Progenitor cell of endocrine pancreas (in vitro differentiated cells): ENCODE results near the gene GNPDA1. TPM values are rescaled to one million over a fixed set of nuclear protein-coding genes. Genes with fewer than 3 reads are reported as not detected.
A peak's percentile ranks its signal among the peaks of the same experiment; 100 is the strongest.

ENCODE experiments used
- DNase-seq: peaks from one replicate; pipeline ENCODE4 v3.0.0; 2021; ENCODE audit warnings: low spot score; ENCODE audit not compliant: unreplicated experiment
- H3K27ac Mint-ChIP-seq: 2 replicates; pipeline ENCODE4 v1.8.0; 2021; ENCODE audit warnings: mild to moderate bottlenecking, moderate library complexity, mixed read lengths
- H3K27me3 Mint-ChIP-seq: 2 replicates; pipeline ENCODE4 v1.8.0; 2021; ENCODE audit warnings: mixed read lengths
- H3K36me3 Mint-ChIP-seq: 2 replicates; pipeline ENCODE4 v1.8.0; 2022; ENCODE audit warnings: mixed read lengths; ENCODE audit not compliant: insufficient read depth
- H3K4me1 Mint-ChIP-seq: 2 replicates; pipeline ENCODE4 v1.8.0; 2021; ENCODE audit warnings: low read depth, mixed read lengths
- H3K4me3 Mint-ChIP-seq: 2 replicates; pipeline ENCODE4 v1.8.0; 2021; ENCODE audit warnings: low read depth, mild to moderate bottlenecking, moderate library complexity, mixed read lengths
- H3K9me3 Mint-ChIP-seq: 2 replicates; pipeline ENCODE4 v1.8.0; 2021; ENCODE audit warnings: low read depth, mixed read lengths
- total RNA-seq: library from RNA; stranded (reverse); gene quantifications from 2 replicates; pipeline ENCODE4 v1.2.1, GENCODE V29; 2021
- TF ChIP-seq, protein P1 (sequence below): fragments of 200-600 bp; sonication (generic); IDR thresholded peaks from one replicate; pipeline ENCODE4 v1.5.0; 2021; ENCODE audit warnings: antibody characterized with exemption, mild to moderate bottlenecking; ENCODE audit not compliant: unreplicated experiment

Gene GNPDA1
- total RNA-seq, 1 donor from 2014 or later: 115 TPM

GRCh38 chr5:142032150-142032549, 19.3 kb upstream of the GNPDA1 start:
- no peak overlapping the region for H3K4me3 Mint-ChIP-seq
- H3K27ac Mint-ChIP-seq: no peak overlapping the region
- H3K9me3 Mint-ChIP-seq: peaks cover 3% of the 10 kb centered on the region
- H3K4me1 Mint-ChIP-seq: peaks cover 17% of the 10 kb centered on the region
- no peaks in the 10 kb centered on the region for H3K36me3 Mint-ChIP-seq
- TF ChIP-seq, protein P1, sequence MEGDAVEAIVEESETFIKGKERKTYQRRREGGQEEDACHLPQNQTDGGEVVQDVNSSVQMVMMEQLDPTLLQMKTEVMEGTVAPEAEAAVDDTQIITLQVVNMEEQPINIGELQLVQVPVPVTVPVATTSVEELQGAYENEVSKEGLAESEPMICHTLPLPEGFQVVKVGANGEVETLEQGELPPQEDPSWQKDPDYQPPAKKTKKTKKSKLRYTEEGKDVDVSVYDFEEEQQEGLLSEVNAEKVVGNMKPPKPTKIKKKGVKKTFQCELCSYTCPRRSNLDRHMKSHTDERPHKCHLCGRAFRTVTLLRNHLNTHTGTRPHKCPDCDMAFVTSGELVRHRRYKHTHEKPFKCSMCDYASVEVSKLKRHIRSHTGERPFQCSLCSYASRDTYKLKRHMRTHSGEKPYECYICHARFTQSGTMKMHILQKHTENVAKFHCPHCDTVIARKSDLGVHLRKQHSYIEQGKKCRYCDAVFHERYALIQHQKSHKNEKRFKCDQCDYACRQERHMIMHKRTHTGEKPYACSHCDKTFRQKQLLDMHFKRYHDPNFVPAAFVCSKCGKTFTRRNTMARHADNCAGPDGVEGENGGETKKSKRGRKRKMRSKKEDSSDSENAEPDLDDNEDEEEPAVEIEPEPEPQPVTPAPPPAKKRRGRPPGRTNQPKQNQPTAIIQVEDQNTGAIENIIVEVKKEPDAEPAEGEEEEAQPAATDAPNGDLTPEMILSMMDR: no peak
- DNase-seq: no peak
- H3K27me3 Mint-ChIP-seq: no peaks in the 10 kb centered on the region

- no peak for DNase-seq
- H3K36me3 Mint-ChIP-seq: no peaks in the 10 kb centered on the region
- H3K27ac Mint-ChIP-seq: no peak overlapping the region
- peaks cover 23% of the 10 kb centered on the region for H3K4me1 Mint-ChIP-seq
- no peaks in the 10 kb centered on the region for H3K27me3 Mint-ChIP-seq
- TF ChIP-seq, protein P1: no peak
- H3K4me3 Mint-ChIP-seq: peak overlapping the region; percentile 89
- no peaks in the 10 kb centered on the region for H3K9me3 Mint-ChIP-seq
Measured at GRCh38 chr5:142025637-142026036, 12.8 kb upstream of the GNPDA1 start.

DNA sequence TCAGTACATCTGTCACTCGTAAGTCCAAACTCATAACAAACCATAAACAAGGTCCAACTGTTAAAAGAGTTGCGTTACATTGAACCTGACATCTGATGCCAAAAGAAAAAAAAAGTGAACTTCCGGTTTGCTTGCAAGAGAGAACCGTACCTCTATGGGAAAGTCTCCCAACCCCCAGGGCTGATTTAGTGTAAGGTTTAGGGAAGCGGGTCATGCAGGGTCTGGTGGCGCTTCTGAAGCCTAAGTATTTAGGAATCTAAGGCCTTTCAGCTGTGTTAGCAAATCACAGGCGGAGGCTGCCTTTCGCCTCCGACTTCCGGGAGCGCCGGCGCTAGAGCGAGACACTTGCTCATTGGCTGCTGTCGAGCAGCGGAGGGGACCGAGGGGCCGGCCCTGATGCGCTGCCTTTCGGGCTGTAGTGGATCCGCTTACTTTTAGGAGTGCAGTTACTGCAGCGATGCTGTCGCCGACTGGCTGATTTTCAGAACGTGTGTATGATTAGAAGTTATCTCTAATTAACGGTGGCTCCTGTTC, 12.0 kb upstream of the GNPDA1 start:
- DNase-seq: peak; percentile 60
- Mint-ChIP-seq H3K27me3 (no peaks in the 10 kb centered on the region), H3K36me3 (no peaks in the 10 kb centered on the region), H3K9me3 (peaks cover 5% of the 10 kb centered on the region), H3K4me3 (peak overlapping the region; percentile 89), H3K4me1 (peaks cover 23% of the 10 kb centered on the region), H3K27ac (peak overlapping the region; percentile 94)
- TF ChIP-seq, protein P1: no peak

GRCh38 chr5:142023836-142024235, 11.0 kb upstream of the GNPDA1 start:
- Mint-ChIP-seq H3K36me3 (no peaks in the 10 kb centered on the region), H3K9me3 (peaks cover 5% of the 10 kb centered on the region), H3K27ac (peak overlapping the region; percentile 94), H3K4me3 (peak overlapping the region; percentile 89), H3K4me1 (peaks cover 23% of the 10 kb centered on the region), H3K27me3 (no peaks in the 10 kb centered on the region)
- TF ChIP-seq, protein P1: no peak
- DNase-seq: no peak

GRCh38 chr5:142020122-142020659, 7.4 kb upstream of the GNPDA1 start:
- no peak for DNase-seq
- H3K4me3 Mint-ChIP-seq: no peak overlapping the region
- no peaks in the 10 kb centered on the region for H3K27me3 Mint-ChIP-seq
- TF ChIP-seq, protein P1: no peak
- no peaks in the 10 kb centered on the region for H3K36me3 Mint-ChIP-seq
- H3K27ac Mint-ChIP-seq: no peak overlapping the region
- H3K9me3 Mint-ChIP-seq: peaks cover 5% of the 10 kb centered on the region
- H3K4me1 Mint-ChIP-seq: peaks cover 23% of the 10 kb centered on the region
